ENCODE data around the gene PEX5L.

- TF ChIP-seq POLR2A (IDR thresholded peaks at IDR 0.05) (no peak), EP300 (IDR thresholded peaks at IDR 0.05; ENCODE audit: low read depth) (no peak), POLR2AphosphoS5 (IDR thresholded peaks at IDR 0.05) (no peak)
Observed at GRCh38 chr3:179945569-179945968, 91.2 kb downstream of the PEX5L start.
